Thymus (tissue), 11 donors: ENCODE data around the gene COL15A1. TPM values are rescaled to one million over a fixed set of nuclear protein-coding genes. Genes with fewer than 3 reads are reported as not detected.

Experiments used
- DNase-seq, 9 donors: peaks; one replicate each; pipeline ENCODE4 v3.0.0-alpha.2; 2013; ENCODE audit warnings: low spot score in 9 of 9, low read depth in 6 of 9, missing footprints in 1 of 9
- H3K27ac ChIP-seq, 2 donors: one replicate each; pipeline ENCODE4 v1.5.1; 2013; ENCODE audit warnings: control low read depth in 1 of 2, low read depth in 1 of 2, low read length in 1 of 2, mild to moderate bottlenecking in 1 of 2, moderate library complexity in 1 of 2
- H3K27me3 ChIP-seq, 2 donors: one replicate each; pipeline ENCODE4 v1.5.1; 2013; ENCODE audit warnings: low read length in 1 of 2; ENCODE audit not compliant: control insufficient read depth in 2 of 2, insufficient read depth in 1 of 2
- H3K36me3 ChIP-seq, 2 donors: one replicate each; pipeline ENCODE4 v1.5.1; 2013; ENCODE audit warnings: low read length in 1 of 2, mild to moderate bottlenecking in 1 of 2, moderate library complexity in 1 of 2; ENCODE audit not compliant: control insufficient read depth in 2 of 2, insufficient read depth in 2 of 2
- H3K4me1 ChIP-seq, 2 donors: one replicate each; pipeline ENCODE4 v1.5.1; 2013; ENCODE audit warnings: low read length in 2 of 2; ENCODE audit not compliant: control insufficient read depth in 2 of 2, insufficient read depth in 2 of 2
- H3K4me3 ChIP-seq, 2 donors: one replicate each; pipeline ENCODE4 v1.5.1; 2013; ENCODE audit warnings: low read length in 2 of 2, control low read depth in 1 of 2, mild to moderate bottlenecking in 1 of 2
- H3K9me3 ChIP-seq, 2 donors: one replicate each; pipeline ENCODE4 v1.5.1; 2013; ENCODE audit warnings: low read length in 1 of 2, mild to moderate bottlenecking in 1 of 2; ENCODE audit not compliant: control insufficient read depth in 2 of 2, insufficient read depth in 1 of 2
- WGBS: extraction: QIAGEN DNeasy Blood & Tissue Kit; methylation state at CpG from one replicate; pipeline ENCODE4 v1.1.7; 2013; 5-methylcytosine and 5-hydroxymethylcytosine counted together
- polyA plus RNA-seq: library from polyadenylated mRNA; stranded (reverse); fragments of 200-250 nt; gene quantifications from one replicate; pipeline ENCODE4 v1.2.3, GENCODE V29; 2013
- total RNA-seq: library from RNA; stranded (reverse); fragments of 120-200 nt; gene quantifications from one replicate; pipeline ENCODE4 v1.2.4, GENCODE V29; 2013
- donor health status: healthy.

COL15A1 gene
- total and polyA plus RNA-seq, 2 donors: 3.8 to 13.2 TPM

DNA sequence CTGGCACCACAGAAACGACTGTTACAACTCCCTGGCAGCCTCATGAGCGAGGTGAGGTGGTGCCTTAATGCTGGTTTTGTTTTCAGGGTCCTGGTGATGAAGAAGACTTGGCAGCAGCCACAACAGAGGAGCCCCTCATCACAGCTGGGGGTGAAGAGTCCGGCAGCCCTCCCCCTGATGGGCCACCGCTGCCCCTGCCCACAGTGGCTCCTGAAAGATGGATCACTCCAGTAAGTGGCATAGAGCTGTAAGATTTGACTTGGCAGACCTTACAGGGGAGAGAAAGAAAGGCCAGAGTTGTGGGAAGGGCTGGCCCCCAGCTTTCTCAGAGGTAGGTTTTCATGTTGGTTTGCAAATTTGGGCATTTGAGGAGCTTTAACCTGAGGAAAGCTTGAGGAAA, 72.2 kb downstream of the COL15A1 start:
- no peaks in the 10 kb centered on the region for H3K36me3 ChIP-seq
- peaks cover 12 to 13% of the 10 kb centered on the region in 2 donors for H3K4me1 ChIP-seq
- WGBS: 95% methylated on average over 4 of the region's 4 CpGs
- H3K4me3 ChIP-seq: no peak overlapping the region
- no peak for DNase-seq
- no peak overlapping the region for H3K27ac ChIP-seq
- H3K27me3 ChIP-seq: no peaks in the 10 kb centered on the region
- H3K9me3 ChIP-seq: peaks cover 0 to 6% of the 10 kb centered on the region in 2 donors

DNA sequence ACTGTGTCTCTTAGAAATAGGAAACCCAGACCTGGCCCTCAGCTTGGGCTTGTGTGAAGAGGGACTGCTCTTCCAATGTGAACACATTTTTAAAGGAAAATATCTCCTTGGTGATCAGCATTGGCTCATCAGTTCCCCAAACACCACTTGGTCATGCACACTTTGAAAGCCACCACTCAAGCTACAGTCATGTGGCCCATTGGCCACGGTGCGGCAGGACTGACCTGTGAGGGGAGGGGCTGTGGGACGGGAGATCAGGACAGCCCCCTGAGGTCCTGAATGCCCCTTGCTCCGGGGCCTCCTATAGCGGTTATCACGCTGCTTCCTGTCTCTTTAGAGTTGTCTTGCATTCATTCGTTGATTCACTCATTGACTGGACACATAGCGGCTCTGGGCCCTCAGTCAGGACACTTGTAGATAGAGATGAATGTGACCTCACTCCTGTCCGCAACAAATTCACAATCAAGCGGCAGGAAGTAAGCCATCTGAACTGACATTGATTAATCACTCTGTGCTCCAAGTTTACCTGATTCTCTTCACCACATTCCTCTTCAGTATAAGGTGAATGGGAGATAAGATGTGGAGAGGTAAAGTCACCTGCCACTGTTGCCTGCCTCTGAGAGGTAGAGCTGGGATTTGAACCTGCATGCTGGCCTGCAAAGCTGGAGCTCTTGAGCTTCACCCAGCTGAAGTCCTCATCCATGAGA, 73.1 kb downstream of the COL15A1 start:
- peaks cover 12 to 13% of the 10 kb centered on the region in 2 donors for H3K4me1 ChIP-seq
- no peak overlapping the region for H3K27ac ChIP-seq
- H3K9me3 ChIP-seq: peaks cover 0 to 6% of the 10 kb centered on the region in 2 donors
- no peaks in the 10 kb centered on the region for H3K27me3 ChIP-seq
- no peaks in the 10 kb centered on the region for H3K36me3 ChIP-seq
- no peak for DNase-seq
- H3K4me3 ChIP-seq: no peak overlapping the region
- 97% methylated on average over 10 of the region's 10 CpGs for whole genome bisulfite sequencing

GRCh38 chr9:99018653-99019052, 74.9 kb downstream of the COL15A1 start:
- no peak overlapping the region for H3K27ac ChIP-seq
- peaks cover 11 to 12% of the 10 kb centered on the region in 2 donors for H3K4me1 ChIP-seq
- no peaks in the 10 kb centered on the region for H3K27me3 ChIP-seq
- no peaks in the 10 kb centered on the region for H3K36me3 ChIP-seq
- 95% methylated on average over 1 of the region's 1 CpG for WGBS
- no peaks in the 10 kb centered on the region for H3K9me3 ChIP-seq
- no peak overlapping the region for H3K4me3 ChIP-seq
- no peak for DNase-seq

- Histone ChIP-seq H3K36me3 (no peaks in the 10 kb centered on the region), H3K9me3 (no peaks in the 10 kb centered on the region), H3K27me3 (no peaks in the 10 kb centered on the region), H3K27ac (no peak overlapping the region), H3K4me1 (peaks cover 4 to 9% of the 10 kb centered on the region in 2 donors), H3K4me3 (no peak overlapping the region)
- 98% methylated on average over 4 of the region's 4 CpGs for WGBS
- DNase-seq: no peak
Observed at GRCh38 chr9:99019510-99020331, 76.0 kb downstream of the COL15A1 start.

GRCh38 chr9:99020786-99021436, 77.2 kb downstream of the COL15A1 start:
- Histone ChIP-seq H3K4me1 (peaks cover 4 to 9% of the 10 kb centered on the region in 2 donors), H3K27me3 (no peaks in the 10 kb centered on the region), H3K4me3 (no peak overlapping the region), H3K36me3 (no peaks in the 10 kb centered on the region), H3K9me3 (no peaks in the 10 kb centered on the region), H3K27ac (no peak overlapping the region)
- DNase-seq: no peak
- whole genome bisulfite sequencing: 97% methylated on average over 8 of the region's 8 CpGs

GRCh38 chr9:99021512-99021911, 77.8 kb downstream of the COL15A1 start:
- WGBS: 98% methylated on average over 3 of the region's 3 CpGs
- no peak for DNase-seq

DNA sequence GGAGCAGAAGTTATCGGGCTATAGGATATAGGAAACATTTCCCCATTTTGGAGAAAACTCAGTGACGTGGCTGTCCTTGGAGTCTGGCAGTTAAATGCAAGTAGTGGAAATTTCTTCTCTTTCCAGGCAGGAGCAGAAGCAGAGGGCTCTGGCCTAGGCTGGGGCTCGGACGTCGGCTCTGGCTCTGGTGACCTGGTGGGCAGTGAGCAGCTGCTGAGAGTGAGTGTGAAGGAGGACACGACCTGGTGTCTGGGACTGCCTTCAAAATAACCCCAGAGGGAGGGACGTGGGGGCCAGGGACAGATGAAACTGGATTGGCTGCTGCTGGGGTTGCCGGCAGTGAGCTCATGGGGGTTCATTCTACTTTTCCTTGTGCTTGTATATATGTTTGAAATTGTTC, 79.5 kb downstream of the COL15A1 start:
- no peak for DNase-seq
- no peak overlapping the region for H3K4me3 ChIP-seq
- no peaks in the 10 kb centered on the region for H3K27me3 ChIP-seq
- 96% methylated on average over 8 of the region's 8 CpGs for WGBS
- peaks cover 4 to 20% of the 10 kb centered on the region in 2 donors for H3K4me1 ChIP-seq
- no peaks in the 10 kb centered on the region for H3K36me3 ChIP-seq
- H3K9me3 ChIP-seq: no peaks in the 10 kb centered on the region
- no peak overlapping the region for H3K27ac ChIP-seq

More at GRCh38 chr9:99021512-99021911, 77.8 kb downstream of the COL15A1 start:
- Histone ChIP-seq H3K4me1 (peaks cover 4 to 9% of the 10 kb centered on the region in 2 donors), H3K36me3 (no peaks in the 10 kb centered on the region), H3K4me3 (no peak overlapping the region), H3K9me3 (no peaks in the 10 kb centered on the region), H3K27ac (no peak overlapping the region), H3K27me3 (no peaks in the 10 kb centered on the region)

GRCh38 chr9:99023831-99024230, 80.1 kb downstream of the COL15A1 start:
- no peak overlapping the region for H3K4me3 ChIP-seq
- peaks cover 4 to 20% of the 10 kb centered on the region in 2 donors for H3K4me1 ChIP-seq
- no peak overlapping the region for H3K27ac ChIP-seq
- no peaks in the 10 kb centered on the region for H3K36me3 ChIP-seq
- no peaks in the 10 kb centered on the region for H3K9me3 ChIP-seq
- DNase-seq: no peak
- 91% methylated on average over 1 of the region's 1 CpG for WGBS
- no peaks in the 10 kb centered on the region for H3K27me3 ChIP-seq

- Histone ChIP-seq H3K36me3 (no peaks in the 10 kb centered on the region), H3K27me3 (no peaks in the 10 kb centered on the region), H3K27ac (no peak overlapping the region), H3K9me3 (no peaks in the 10 kb centered on the region), H3K4me3 (no peak overlapping the region), H3K4me1 (peaks cover 4 to 20% of the 10 kb centered on the region in 2 donors)
- WGBS: 97% methylated on average over 6 of the region's 6 CpGs
- DNase-seq: no peak
Observed at GRCh38 chr9:99024959-99025358, 81.3 kb downstream of the COL15A1 start.
